GM18951 (cell line): ENCODE data around the gene PCBP3.
"Not testable (repeated sequence)": the region's sequence is repeated elsewhere in the genome, so short reads cannot be mapped to it uniquely, and the experiment has no call there.

Source experiments
- POLR2A ChIP-seq: IDR thresholded peaks from 4 replicates; pipeline ENCODE4 v1.6.1; 2011; ENCODE audit warnings: mild to moderate bottlenecking; ENCODE audit not compliant: insufficient read length, insufficient read depth; ENCODE audit errors: extremely low read depth
- in situ Hi-C: fragments of 300-500 bp; cut with MboI; formaldehyde crosslinking; loops from one replicate; pipeline ENCODE4 v1.12.0; 2022; ENCODE audit warnings: low sequenced_read_pairs, mixed read lengths, inconsistent platforms; ENCODE audit not compliant: unreplicated experiment

Gene PCBP3

DNA sequence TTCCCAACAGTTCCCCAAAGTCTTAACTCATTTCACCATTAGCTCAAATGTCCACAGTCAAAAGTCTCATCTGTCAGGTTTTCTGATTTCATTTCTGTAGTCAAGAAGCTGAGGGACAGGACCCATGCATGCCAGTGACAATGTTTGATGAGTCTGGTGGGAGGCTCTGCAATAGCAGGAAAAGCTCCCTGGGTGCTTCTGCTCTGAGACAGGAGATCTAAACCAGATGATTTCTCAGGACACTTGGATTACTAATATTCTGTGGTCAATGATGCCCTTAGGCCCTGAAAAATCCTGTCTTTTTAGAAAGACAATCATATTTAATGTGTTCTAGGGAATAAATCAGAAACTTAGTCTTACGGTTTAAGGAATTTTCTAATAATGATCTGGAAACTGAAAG lies 56.4 kb downstream of the PCBP3 start:
- TF ChIP-seq POLR2A = no peak
- in situ Hi-C loops = no loop called here

GRCh38 chr21:45700461-45700860 lies 56.9 kb downstream of the PCBP3 start:
- in situ Hi-C loops = no loop called here

DNA sequence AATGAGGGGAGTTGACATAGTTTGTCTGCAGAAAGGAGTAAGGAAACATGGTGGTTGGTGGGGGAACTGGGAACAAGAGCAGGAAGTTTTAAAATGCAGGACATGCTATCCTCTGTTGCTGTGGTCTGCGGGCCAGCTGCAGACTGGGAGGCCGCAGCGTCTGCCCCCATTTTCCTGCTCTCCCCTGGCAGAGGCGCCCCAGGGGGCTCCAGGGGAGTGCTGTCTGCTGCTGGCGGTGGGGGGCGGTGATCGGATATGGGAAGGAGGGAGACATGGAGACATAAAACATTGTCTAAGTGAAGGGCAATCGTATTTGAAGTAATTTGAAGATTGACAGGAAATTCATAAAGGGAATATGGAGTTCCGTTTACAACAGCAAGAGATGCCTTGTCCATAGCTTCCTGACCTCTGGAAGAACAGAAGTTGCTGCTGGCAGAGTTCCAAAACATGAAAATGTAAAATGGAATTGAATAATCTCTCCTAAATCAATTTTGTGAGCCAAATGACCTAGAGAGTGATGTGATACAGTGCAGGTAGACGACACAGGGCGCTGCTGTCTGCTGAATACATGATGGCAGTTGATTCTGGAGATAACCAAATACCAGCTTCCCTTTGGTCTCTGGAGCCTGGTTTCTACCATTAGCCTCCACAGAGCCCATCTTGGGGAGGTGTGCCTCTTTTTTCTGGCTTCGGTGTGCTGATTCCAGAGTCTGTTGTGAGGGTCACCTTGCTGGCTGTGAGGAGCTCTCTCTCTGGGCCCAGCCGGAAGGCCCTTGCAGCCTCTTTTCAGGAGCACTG lies 61.0 kb downstream of the PCBP3 start:
- in situ Hi-C loops = no loop called here
- TF ChIP-seq POLR2A = no peak

More at GRCh38 chr21:45700461-45700860, 56.9 kb downstream of the PCBP3 start:
- no peak for TF ChIP-seq POLR2A

GRCh38 chr21:45706299-45706698 lies 62.8 kb downstream of the PCBP3 start:
- in situ Hi-C loops = no loop called here
- no peak for TF ChIP-seq POLR2A

- no peak for TF ChIP-seq POLR2A
- in situ Hi-C loops = no loop called here
These were observed 65.6 kb downstream of the PCBP3 start for GRCh38 chr21:45709173-45709572.

DNA sequence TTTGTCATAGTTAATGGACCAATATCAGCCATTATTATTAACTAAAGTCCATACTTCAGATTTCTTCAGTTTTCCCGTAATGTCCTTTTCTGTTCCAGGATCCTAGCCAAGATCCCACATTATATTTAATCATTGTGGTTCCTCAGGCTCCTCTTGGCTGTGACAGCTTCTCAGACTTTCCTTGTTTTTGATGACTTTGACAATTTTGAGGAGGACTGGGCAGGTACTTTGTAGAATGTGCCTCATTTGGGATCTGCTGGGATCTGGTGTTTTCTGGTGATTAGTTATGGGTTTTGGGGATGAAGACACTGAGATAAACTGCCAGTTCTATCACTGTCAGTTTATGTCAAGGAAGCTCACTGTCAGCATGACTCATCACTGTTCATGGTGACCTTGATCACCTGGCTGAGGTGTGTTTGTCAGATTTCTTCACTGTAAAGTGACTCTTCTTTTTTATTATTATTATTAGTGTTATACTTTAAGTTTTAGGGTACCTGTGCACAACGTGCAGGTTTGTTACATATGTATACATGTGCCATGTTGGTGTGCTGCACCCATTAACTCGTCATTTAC lies 66.3 kb downstream of the PCBP3 start:
- in situ Hi-C loops = no loop called here

GRCh38 chr21:45710306-45710705 lies 66.8 kb downstream of the PCBP3 start:
- in situ Hi-C loops = not testable (repeated sequence)

More for the DNA sequence above, 66.3 kb downstream of the PCBP3 start:
- TF ChIP-seq POLR2A = no peak

- no peak for TF ChIP-seq POLR2A
- in situ Hi-C loops = no loop called here
These were observed 70.1 kb downstream of the PCBP3 start for GRCh38 chr21:45713613-45714012.

- TF ChIP-seq POLR2A = no peak
- in situ Hi-C loops = no loop called here
These were observed 71.9 kb downstream of the PCBP3 start for GRCh38 chr21:45715441-45715840.

DNA sequence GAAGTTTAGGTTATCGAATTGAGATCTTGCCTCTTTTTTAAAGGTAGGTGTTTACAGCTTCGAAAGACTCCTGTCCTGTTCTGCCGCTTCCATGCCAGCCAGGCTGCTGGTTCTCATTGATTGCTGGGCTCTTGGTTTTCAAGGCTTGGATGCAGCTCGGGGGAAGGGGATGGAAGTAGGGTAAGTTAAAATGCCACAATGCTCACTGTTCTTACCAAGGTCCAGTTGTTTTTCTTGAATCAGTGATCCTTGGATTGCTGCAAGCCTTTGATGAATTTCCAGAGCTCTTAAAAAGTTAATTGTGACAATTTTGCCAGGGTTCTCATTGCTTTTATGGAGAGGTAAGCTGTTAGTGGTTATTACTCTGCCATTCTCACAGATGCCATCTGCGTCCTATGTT lies 74.9 kb downstream of the PCBP3 start:
- no peak for TF ChIP-seq POLR2A
- in situ Hi-C loops = no loop called here

GRCh38 chr21:45719177-45719802 lies 75.8 kb downstream of the PCBP3 start:
- no peak for TF ChIP-seq POLR2A
- in situ Hi-C loops = no loop called here

GRCh38 chr21:45720204-45720603 lies 76.7 kb downstream of the PCBP3 start:
- in situ Hi-C loops = not testable (repeated sequence)

DNA sequence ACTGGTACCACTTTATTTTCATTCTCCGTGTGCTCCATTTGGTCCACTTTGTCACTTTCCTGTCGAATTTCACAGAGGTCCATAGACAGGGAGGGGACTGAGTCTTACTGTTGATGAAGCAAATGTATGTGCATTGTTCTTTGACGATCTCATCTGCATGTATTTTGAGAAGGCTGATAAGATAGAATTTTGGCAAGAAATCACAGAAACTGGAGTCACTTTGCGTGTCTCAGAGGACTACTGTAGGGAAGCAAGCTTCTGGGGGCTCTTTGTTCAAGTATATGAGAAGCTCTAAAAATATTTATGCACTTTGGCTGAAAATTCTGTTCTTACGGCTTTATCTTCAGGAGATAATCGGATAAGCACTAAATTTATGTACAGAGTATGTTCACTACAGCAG lies 78.1 kb downstream of the PCBP3 start:
- in situ Hi-C loops = no loop called here

More for the DNA sequence above, 78.1 kb downstream of the PCBP3 start:
- no peak for TF ChIP-seq POLR2A
